Liver (tissue), 9 donors: ENCODE data around the gene CCDC158. TPM values are rescaled to one million over a fixed set of nuclear protein-coding genes. Genes with fewer than 3 reads are reported as not detected.
A peak's percentile ranks its signal among the peaks of the same experiment; 100 is the strongest.

Source experiments
- DNase-seq: peaks from one replicate; pipeline ENCODE4 v3.0.0-alpha.2; 2017; ENCODE audit warnings: low spot score
- H3K27ac ChIP-seq, 2 donors: one replicate each; pipeline ENCODE4 v1.7.0; 2013; ENCODE audit warnings: inconsistent platforms in 2 of 2, low read length in 2 of 2, control low read depth in 1 of 2, low read depth in 1 of 2, mild to moderate bottlenecking in 1 of 2
- H3K27me3 ChIP-seq, 4 donors: one replicate each; pipeline versions ENCODE4 v1.6.1 to v1.7.0; 2013; ENCODE audit warnings: low read length in 3 of 4, inconsistent platforms in 1 of 4, mild to moderate bottlenecking in 1 of 4, moderate library complexity in 1 of 4; ENCODE audit not compliant: control insufficient read depth in 4 of 4, insufficient read depth in 4 of 4
- H3K36me3 ChIP-seq, 4 donors: one replicate each; pipeline versions ENCODE4 v1.6.1 to v1.7.0; 2013; ENCODE audit warnings: low read length in 3 of 4, mild to moderate bottlenecking in 3 of 4, low read depth in 1 of 4, moderate library complexity in 1 of 4; ENCODE audit not compliant: control insufficient read depth in 4 of 4, insufficient read depth in 3 of 4
- H3K4me1 ChIP-seq, 4 donors: one replicate each; pipeline versions ENCODE4 v1.6.1 to v1.7.0; 2013; ENCODE audit warnings: low read length in 3 of 4, mild to moderate bottlenecking in 3 of 4, moderate library complexity in 1 of 4; ENCODE audit not compliant: control insufficient read depth in 4 of 4, insufficient read depth in 4 of 4
- H3K4me3 ChIP-seq, 3 donors: one replicate each; pipeline versions ENCODE4 v1.6.1 to v1.7.0; 2013; ENCODE audit warnings: low read length in 3 of 3, control low read depth in 1 of 3, low read depth in 1 of 3, mild to moderate bottlenecking in 1 of 3
- H3K9ac ChIP-seq, 2 donors: one replicate each; pipeline ENCODE4 v1.7.0; 2013; ENCODE audit warnings: low read length in 2 of 2, mild to moderate bottlenecking in 2 of 2, moderate library complexity in 2 of 2, control low read depth in 1 of 2, low read depth in 1 of 2
- H3K9me3 ChIP-seq, 4 donors: one replicate each; pipeline versions ENCODE4 v1.6.1 to v1.7.0; 2013; ENCODE audit warnings: low read length in 3 of 4; ENCODE audit not compliant: control insufficient read depth in 4 of 4
- ATF3 ChIP-seq: IDR thresholded peaks from 2 replicates; pipeline ENCODE4 v1.6.1; 2016; ENCODE audit warnings: antibody characterized with exemption
- CTCF ChIP-seq: fragments of 150-350 bp; IDR thresholded peaks from 2 replicates; pipeline ENCODE4 v1.5.1; 2017; ENCODE audit warnings: improper control_type of control experiment, low read depth, low read length; ENCODE audit not compliant: missing input control
- EGR1 ChIP-seq, 2 donors: IDR thresholded peaks; 2 replicates each; pipeline ENCODE4 v1.6.1; 2016 to 2018; ENCODE audit warnings: antibody characterized with exemption in 2 of 2, low read depth in 2 of 2
- FOXA1 ChIP-seq: IDR thresholded peaks from 2 replicates; pipeline ENCODE4 v1.6.1; 2016; ENCODE audit warnings: antibody characterized with exemption
- FOXA2 ChIP-seq: IDR thresholded peaks from 2 replicates; pipeline ENCODE4 v1.6.1; 2016; ENCODE audit warnings: antibody characterized with exemption
- GABPA ChIP-seq, 2 donors: IDR thresholded peaks in 1 of 2; conservative IDR thresholded peaks in 1 of 2; 2 replicates each; pipeline ENCODE4 v1.6.1; 2016; ENCODE audit warnings: antibody characterized with exemption in 2 of 2, mild to moderate bottlenecking in 1 of 2, moderate library complexity in 1 of 2
- HNF4A ChIP-seq, 2 donors: conservative IDR thresholded peaks; 2 replicates each; pipeline ENCODE4 v1.6.1; 2016; ENCODE audit warnings: antibody characterized with exemption in 2 of 2, mild to moderate bottlenecking in 2 of 2
- HNF4G ChIP-seq: IDR thresholded peaks from 2 replicates; pipeline ENCODE4 v1.6.1; 2016; ENCODE audit warnings: antibody characterized with exemption
- JUND ChIP-seq, 2 donors: IDR thresholded peaks; 2 replicates each; pipeline ENCODE4 v1.6.1; 2016; ENCODE audit warnings: antibody characterized with exemption in 2 of 2
- REST ChIP-seq: IDR thresholded peaks from 2 replicates; pipeline ENCODE4 v1.6.1; 2016; ENCODE audit warnings: antibody characterized with exemption, mild to moderate bottlenecking
- RXRA ChIP-seq, 2 donors: IDR thresholded peaks; 2 replicates each; pipeline ENCODE4 v1.6.1; 2017 to 2018; ENCODE audit warnings: antibody characterized with exemption in 2 of 2, mild to moderate bottlenecking in 1 of 2
- SP1 ChIP-seq: IDR thresholded peaks from 2 replicates; pipeline ENCODE4 v1.6.1; 2018; ENCODE audit warnings: antibody characterized with exemption, mild to moderate bottlenecking
- TAF1 ChIP-seq: conservative IDR thresholded peaks from 2 replicates; pipeline ENCODE4 v1.6.1; 2016; ENCODE audit warnings: antibody characterized with exemption, mild to moderate bottlenecking
- YY1 ChIP-seq: IDR thresholded peaks from 2 replicates; pipeline ENCODE4 v1.6.1; 2016; ENCODE audit warnings: antibody characterized with exemption, mild to moderate bottlenecking
- ZBTB33 ChIP-seq: IDR thresholded peaks from 2 replicates; pipeline ENCODE4 v1.6.1; 2016; ENCODE audit warnings: antibody characterized with exemption
- WGBS: extraction: QIAGEN DNeasy Blood & Tissue Kit; methylation state at CpG from one replicate; pipeline ENCODE4 v1.1.7; 2013; 5-methylcytosine and 5-hydroxymethylcytosine counted together
- polyA plus RNA-seq, 2 donors: library from polyadenylated mRNA; stranded (reverse) in 1 of 2; unstranded in 1 of 2; fragments of 200-250 nt in 1 of 2; fragments of >200 nt in 1 of 2; fragmentation: Nextera tagmentation in 1 of 2; extraction: Ambion mirVana in 1 of 2; gene quantifications; one replicate each; pipeline versions ENCODE4 v1.2.1 to v1.2.3, GENCODE V29; 2013 to 2015
- total RNA-seq, 2 donors: library from RNA; depleted of rRNA; stranded (reverse); fragments of >200 nt; gene quantifications; one replicate each; pipeline ENCODE4 v1.2.3, GENCODE V29; 2014
- TF ChIP-seq, protein P1 (sequence below): IDR thresholded peaks from 2 replicates; pipeline ENCODE4 v1.6.1; 2016; ENCODE audit warnings: antibody characterized with exemption
- donor health status: healthy.
- donor health status: healthy.
- donor health status: healthy.
- donor health status: healthy.
- donor health status: healthy.

The CCDC158 gene
- total and polyA plus RNA-seq, 4 donors, result 0.28 to 4.0 (median 1.1) TPM

- WGBS, result 36% methylated on average over 2 of the region's 2 CpGs
- H3K27ac ChIP-seq, result peak overlapping the region; percentile 37 to 45
These were observed 37.4 kb upstream of the CCDC158 start for GRCh38 chr4:76458297-76458696.

DNA sequence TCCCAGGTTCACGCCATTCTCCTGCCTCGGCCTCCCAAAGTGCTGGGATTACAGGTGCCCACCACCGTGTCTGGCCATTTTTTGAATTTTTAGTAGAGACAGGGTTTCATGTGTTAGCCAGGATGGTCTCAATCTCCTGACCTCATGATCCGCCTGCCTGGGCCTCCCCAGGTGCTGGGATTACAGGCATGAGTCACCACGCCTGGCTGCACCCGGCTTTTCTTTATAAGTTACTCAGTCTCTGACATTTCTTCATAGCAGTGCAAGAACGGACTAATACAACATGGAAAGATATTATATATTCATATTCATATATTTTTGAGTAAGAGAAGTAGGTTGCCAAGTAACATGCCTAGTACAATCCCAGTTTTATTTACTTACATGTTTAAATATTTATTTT, 36.9 kb upstream of the CCDC158 start:
- H3K27ac ChIP-seq, result peak overlapping the region in 1 of 2 donors; percentile 23
- DNase-seq, result no peak
- WGBS, result 83% methylated on average over 7 of the region's 7 CpGs
- H3K4me1 ChIP-seq, result peaks cover 2 to 18% (median 6%) of the 10 kb centered on the region in 4 donors
- no peaks in the 10 kb centered on the region for H3K36me3 ChIP-seq
- H3K4me3 ChIP-seq, result no peak overlapping the region
- peaks cover 0 to 3% (median 0%) of the 10 kb centered on the region in 4 donors for H3K9me3 ChIP-seq
- H3K9ac ChIP-seq, result no peak overlapping the region
- no peaks in the 10 kb centered on the region for H3K27me3 ChIP-seq
- no peak for TF ChIP-seq REST
- no peak for TF ChIP-seq TAF1
- TF ChIP-seq FOXA2, result no peak
- TF ChIP-seq HNF4G, result no peak
- TF ChIP-seq RXRA (IDR thresholded peaks at IDR 0.05), result no peak
- no peak for TF ChIP-seq GABPA (IDR thresholded peaks at IDR 0.05 in 1 of 2, conservative IDR thresholded peaks at IDR 0.05 in 1 of 2)
- TF ChIP-seq YY1, result no peak
- no peak for TF ChIP-seq SP1
- no peak for TF ChIP-seq CTCF
- TF ChIP-seq EGR1 (IDR thresholded peaks at IDR 0.05; ENCODE audit: low read depth in 2 of 2), result no peak
- TF ChIP-seq, protein P1, sequence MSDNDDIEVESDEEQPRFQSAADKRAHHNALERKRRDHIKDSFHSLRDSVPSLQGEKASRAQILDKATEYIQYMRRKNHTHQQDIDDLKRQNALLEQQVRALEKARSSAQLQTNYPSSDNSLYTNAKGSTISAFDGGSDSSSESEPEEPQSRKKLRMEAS, result no peak
- TF ChIP-seq FOXA1, result no peak
- no peak for TF ChIP-seq JUND (IDR thresholded peaks at IDR 0.05)
- TF ChIP-seq ZBTB33, result no peak

More at GRCh38 chr4:76458297-76458696, 37.4 kb upstream of the CCDC158 start:
- H3K9ac ChIP-seq, result no peak overlapping the region
- H3K9me3 ChIP-seq, result peaks cover 0 to 3% (median 0%) of the 10 kb centered on the region in 4 donors
- peaks cover under 1 to 18% (median 6%) of the 10 kb centered on the region in 4 donors for H3K4me1 ChIP-seq
- no peaks in the 10 kb centered on the region for H3K36me3 ChIP-seq
- no peak for DNase-seq
- no peak overlapping the region for H3K4me3 ChIP-seq
- TF ChIP-seq ATF3 (no peak), REST (no peak), HNF4A (conservative IDR thresholded peaks at IDR 0.05) (peak in 1 of 2 donors; percentile 12), EGR1 (IDR thresholded peaks at IDR 0.05; ENCODE audit: low read depth in 2 of 2) (no peak), JUND (IDR thresholded peaks at IDR 0.05) (no peak)
- H3K27me3 ChIP-seq, result no peaks in the 10 kb centered on the region
